ENCODE data around the gene HNRNPA1. TPM values are rescaled to one million over a fixed set of nuclear protein-coding genes. Genes with fewer than 3 reads are reported as not detected.

Gene HNRNPA1
- total RNA-seq, 2 experiments from 2014 or later, result 713 to 2,128 TPM

- H3K79me2 ChIP-seq (ENCODE audit: insufficient read depth, low read depth, low read length), result no peaks in the 10 kb centered on the region
Observed at GRCh38 chr12:54296393-54297099, 16.0 kb downstream of the HNRNPA1 start.

GRCh38 chr12:54298904-54299303, 18.4 kb downstream of the HNRNPA1 start:
- no peaks in the 10 kb centered on the region for H3K36me3 ChIP-seq (ENCODE audit: insufficient read depth, low read length)
- H3K4me2 ChIP-seq (ENCODE audit: low read length), result no peak overlapping the region
- DNase-seq (ENCODE audit: low spot score), result no peak
- no peaks in the 10 kb centered on the region for H3K79me2 ChIP-seq (ENCODE audit: insufficient read depth, low read depth, low read length)
- intact Hi-C loops (cut with micrococcal nuclease; ENCODE audit: unreplicated experiment), result no loop called here
- peaks cover 6% of the 10 kb centered on the region for H3K4me1 ChIP-seq (ENCODE audit: insufficient read depth, low read length, poor library complexity, severe bottlenecking)
- H3K4me3 ChIP-seq (ENCODE audit: low read depth, low read length, poor library complexity, severe bottlenecking), result no peak overlapping the region
- no peak for TF ChIP-seq EZH2phosphoT487 (IDR thresholded peaks at IDR 0.05; ENCODE audit: borderline replicate concordance, low read depth, low read length)
- TF ChIP-seq CTCF (conservative IDR thresholded peaks at IDR 0.05; ENCODE audit: low read length), result no peak
- BruUV-seq (replicated peaks), result no TSS peak
- no peaks in the 10 kb centered on the region for H3K9me2 ChIP-seq (ENCODE audit: insufficient read depth, low read length)
- ChIA-PET CTCF (ENCODE audit: unreplicated experiment) (interaction anchor here (1.0 kb wide), 1 partner anchor 26 kb away, joined by 4 read pairs; the partner anchor contains the start of gene COPZ1), POLR2A (interaction anchor here (0.7 to 1.3 kb wide), 3 partner anchors 15 to 72 kb away, joined by 3 to 4 read pairs (median 3); partner anchors contain the start of gene HNRNPA1)
- H4K20me1 ChIP-seq (ENCODE audit: insufficient read depth, low read length), result no peaks in the 10 kb centered on the region
- no peak overlapping the region for H3K27ac ChIP-seq (ENCODE audit: low read depth, low read length, poor library complexity, severe bottlenecking)
- H2AFZ ChIP-seq (ENCODE audit: low read length), result no peak overlapping the region
- H3K9me3 ChIP-seq (ENCODE audit: low read length), result no peaks in the 10 kb centered on the region

More at GRCh38 chr12:54296393-54297099, 16.0 kb downstream of the HNRNPA1 start:
- no peak for DNase-seq (ENCODE audit: low spot score)
- Histone ChIP-seq H2AFZ (ENCODE audit: low read length) (no peak overlapping the region), H4K20me1 (ENCODE audit: insufficient read depth, low read length) (no peaks in the 10 kb centered on the region), H3K36me3 (ENCODE audit: insufficient read depth, low read length) (no peaks in the 10 kb centered on the region), H3K9me2 (ENCODE audit: insufficient read depth, low read length) (no peaks in the 10 kb centered on the region), H3K4me2 (ENCODE audit: low read length) (no peak overlapping the region), H3K9me3 (ENCODE audit: low read length) (no peaks in the 10 kb centered on the region), H3K27ac (ENCODE audit: low read depth, low read length, poor library complexity, severe bottlenecking) (no peak overlapping the region), H3K4me1 (ENCODE audit: insufficient read depth, low read length, poor library complexity, severe bottlenecking) (peaks cover 6% of the 10 kb centered on the region), H3K4me3 (ENCODE audit: low read depth, low read length, poor library complexity, severe bottlenecking) (no peak overlapping the region)
- BruUV-seq (replicated peaks), result no TSS peak
- ChIA-PET CTCF (ENCODE audit: unreplicated experiment) (no interaction called here), POLR2A (interaction anchor here (0.7 kb wide), 2 partner anchors 46 to 1003 kb away, joined by 5 to 6 read pairs; no protein-coding TSS in a partner anchor)
- TF ChIP-seq EZH2phosphoT487 (IDR thresholded peaks at IDR 0.05; ENCODE audit: borderline replicate concordance, low read depth, low read length) (no peak), CTCF (conservative IDR thresholded peaks at IDR 0.05; ENCODE audit: low read length) (no peak)
- intact Hi-C loops (cut with micrococcal nuclease; ENCODE audit: unreplicated experiment), result no loop called here

Measured in OCI-LY7 (cell line).